Endothelial cell (in vitro differentiated cells): ENCODE measurements around the gene ARHGAP32. TPM values are rescaled to one million over a fixed set of nuclear protein-coding genes. Genes with fewer than 3 reads are reported as not detected.

Experiments used
- DNase-seq: peaks from one replicate; pipeline ENCODE4 v3.0.0; 2021; ENCODE audit warnings: low spot score
- H3K27ac Mint-ChIP-seq: one replicate; pipeline ENCODE4 v1.8.0; 2021; ENCODE audit warnings: mixed read lengths, inconsistent platforms; ENCODE audit not compliant: unreplicated experiment
- H3K27me3 Mint-ChIP-seq: one replicate; pipeline ENCODE4 v1.8.0; 2021; ENCODE audit warnings: mild to moderate bottlenecking, moderate library complexity, mixed read lengths, inconsistent platforms; ENCODE audit not compliant: unreplicated experiment
- H3K36me3 Mint-ChIP-seq: one replicate; pipeline ENCODE4 v1.8.0; 2021; ENCODE audit warnings: mild to moderate bottlenecking, low read depth, mixed read lengths, inconsistent platforms; ENCODE audit not compliant: unreplicated experiment
- H3K4me1 Mint-ChIP-seq: one replicate; pipeline ENCODE4 v1.8.0; 2021; ENCODE audit warnings: mild to moderate bottlenecking, mixed read lengths, inconsistent platforms; ENCODE audit not compliant: unreplicated experiment
- H3K4me3 Mint-ChIP-seq: one replicate; pipeline ENCODE4 v1.8.0; 2021; ENCODE audit warnings: mild to moderate bottlenecking, mixed read lengths, inconsistent platforms; ENCODE audit not compliant: unreplicated experiment
- H3K9me3 Mint-ChIP-seq: one replicate; pipeline ENCODE4 v1.8.0; 2021; ENCODE audit warnings: mixed read lengths, inconsistent platforms; ENCODE audit not compliant: unreplicated experiment
- total RNA-seq: library from RNA; stranded (reverse); fragmentation: NEBNext Ultra II Directional; extraction: Animal tissue kit (Norgen Biotek cat#: 25700); gene quantifications from one replicate; pipeline ENCODE4 v1.2.1, GENCODE V29; 2021; ENCODE audit not compliant: unreplicated experiment
- TF ChIP-seq, protein P1 (sequence below): fragments of 200-600 bp; sonication (generic); IDR thresholded peaks from one replicate; pipeline ENCODE4 v1.5.0; 2021; ENCODE audit warnings: antibody characterized with exemption; ENCODE audit not compliant: unreplicated experiment

The ARHGAP32 gene
- total RNA-seq, 1 donor from 2014 or later, result 14.5 TPM

GRCh38 chr11:128942817-128943427 lies 249.2 kb downstream of the ARHGAP32 start, which contains the start of gene TP53AIP1:
Gene TP53AIP1 (minus strand): TSS chr11:128942871. CDS start chr11:128937818, 5,053 bp downstream.
- TF ChIP-seq, protein P1, sequence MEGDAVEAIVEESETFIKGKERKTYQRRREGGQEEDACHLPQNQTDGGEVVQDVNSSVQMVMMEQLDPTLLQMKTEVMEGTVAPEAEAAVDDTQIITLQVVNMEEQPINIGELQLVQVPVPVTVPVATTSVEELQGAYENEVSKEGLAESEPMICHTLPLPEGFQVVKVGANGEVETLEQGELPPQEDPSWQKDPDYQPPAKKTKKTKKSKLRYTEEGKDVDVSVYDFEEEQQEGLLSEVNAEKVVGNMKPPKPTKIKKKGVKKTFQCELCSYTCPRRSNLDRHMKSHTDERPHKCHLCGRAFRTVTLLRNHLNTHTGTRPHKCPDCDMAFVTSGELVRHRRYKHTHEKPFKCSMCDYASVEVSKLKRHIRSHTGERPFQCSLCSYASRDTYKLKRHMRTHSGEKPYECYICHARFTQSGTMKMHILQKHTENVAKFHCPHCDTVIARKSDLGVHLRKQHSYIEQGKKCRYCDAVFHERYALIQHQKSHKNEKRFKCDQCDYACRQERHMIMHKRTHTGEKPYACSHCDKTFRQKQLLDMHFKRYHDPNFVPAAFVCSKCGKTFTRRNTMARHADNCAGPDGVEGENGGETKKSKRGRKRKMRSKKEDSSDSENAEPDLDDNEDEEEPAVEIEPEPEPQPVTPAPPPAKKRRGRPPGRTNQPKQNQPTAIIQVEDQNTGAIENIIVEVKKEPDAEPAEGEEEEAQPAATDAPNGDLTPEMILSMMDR, result no peak
- H3K9me3 Mint-ChIP-seq, result no peaks in the 10 kb centered on the region
- H3K27ac Mint-ChIP-seq, result no peak within 1 kb of the TSS
- no peak for DNase-seq
- H3K4me1 Mint-ChIP-seq, result no peaks in the 10 kb centered on the region
- peaks cover 5% of the 10 kb centered on the region for H3K27me3 Mint-ChIP-seq
- no peaks in the 10 kb centered on the region for H3K36me3 Mint-ChIP-seq
- H3K4me3 Mint-ChIP-seq, result no peak within 1 kb of the TSS

- H3K9me3 Mint-ChIP-seq, result no peaks in the 10 kb centered on the region
- DNase-seq, result no peak
- no peak overlapping the region for H3K4me3 Mint-ChIP-seq
- no peak overlapping the region for H3K27ac Mint-ChIP-seq
- TF ChIP-seq, protein P1, result no peak
- peaks cover 5% of the 10 kb centered on the region for H3K27me3 Mint-ChIP-seq
- no peaks in the 10 kb centered on the region for H3K4me1 Mint-ChIP-seq
- H3K36me3 Mint-ChIP-seq, result no peaks in the 10 kb centered on the region
Observed at GRCh38 chr11:128942272-128942612, 249.9 kb downstream of the ARHGAP32 start.

DNA sequence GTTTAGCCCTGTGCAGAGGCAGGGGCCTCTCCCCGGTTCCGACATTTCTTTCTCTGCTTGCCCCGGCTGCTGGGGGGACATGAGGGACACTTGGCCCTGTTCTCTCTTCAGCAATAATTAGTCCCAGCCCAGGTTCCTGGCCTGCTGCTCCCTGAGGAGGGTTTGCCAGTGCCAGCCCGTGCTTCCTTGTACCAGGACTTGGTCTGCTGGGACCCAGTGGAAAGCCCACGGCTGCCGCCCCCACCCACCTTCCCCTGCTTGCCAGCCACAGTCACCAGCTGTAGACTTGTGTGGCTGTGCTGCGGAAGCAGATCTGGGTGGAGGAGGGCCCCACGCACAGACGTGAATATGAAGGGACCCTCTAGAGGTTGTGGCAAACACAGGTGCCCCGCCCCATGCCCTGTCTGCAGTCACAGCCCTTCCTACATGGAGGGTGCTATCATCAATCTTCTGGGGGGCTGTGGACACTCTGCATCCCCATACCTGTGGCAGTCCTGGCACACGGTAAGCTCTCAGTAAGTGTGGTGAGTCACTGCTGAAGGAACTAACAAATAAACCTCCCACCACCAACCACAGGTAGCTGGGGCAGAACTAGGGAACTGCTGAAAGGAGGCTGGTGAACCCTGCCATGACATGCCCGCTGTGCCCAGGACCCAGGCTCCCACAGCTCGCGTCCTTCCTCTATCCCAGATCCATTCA lies 250.4 kb downstream of the ARHGAP32 start:
- Mint-ChIP-seq H3K27ac (no peak overlapping the region), H3K36me3 (no peaks in the 10 kb centered on the region), H3K27me3 (peaks cover 5% of the 10 kb centered on the region), H3K4me3 (no peak overlapping the region), H3K9me3 (no peaks in the 10 kb centered on the region), H3K4me1 (no peaks in the 10 kb centered on the region)
- TF ChIP-seq, protein P1, result no peak
- no peak for DNase-seq

GRCh38 chr11:128941110-128941509 lies 251.0 kb downstream of the ARHGAP32 start:
- DNase-seq, result no peak
- no peak overlapping the region for H3K27ac Mint-ChIP-seq
- TF ChIP-seq, protein P1, result no peak
- H3K4me1 Mint-ChIP-seq, result no peaks in the 10 kb centered on the region
- H3K36me3 Mint-ChIP-seq, result no peaks in the 10 kb centered on the region
- no peak overlapping the region for H3K4me3 Mint-ChIP-seq
- H3K9me3 Mint-ChIP-seq, result no peaks in the 10 kb centered on the region
- peaks cover 5% of the 10 kb centered on the region for H3K27me3 Mint-ChIP-seq

DNA sequence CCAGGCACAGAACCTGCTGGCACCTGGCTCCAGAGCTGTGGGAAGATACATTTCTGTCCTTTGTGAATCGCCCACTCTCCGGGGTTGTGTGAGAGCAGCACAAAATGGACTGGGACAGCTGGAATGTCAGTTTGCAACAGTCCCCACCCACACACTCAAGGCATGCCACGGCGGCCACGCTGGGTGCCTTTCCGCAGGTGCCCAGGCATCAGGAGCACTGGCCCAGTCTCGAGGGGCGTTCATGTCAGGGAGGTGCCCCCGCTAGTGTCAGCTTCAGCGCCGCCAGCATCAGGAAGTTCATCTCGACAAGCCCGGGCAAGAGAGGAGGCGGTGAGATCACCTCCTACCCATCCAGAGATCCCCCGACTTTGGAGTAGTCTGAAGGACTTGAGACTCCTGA lies 251.5 kb downstream of the ARHGAP32 start:
- peaks cover 5% of the 10 kb centered on the region for H3K27me3 Mint-ChIP-seq
- TF ChIP-seq, protein P1, result no peak
- H3K36me3 Mint-ChIP-seq, result no peaks in the 10 kb centered on the region
- no peak overlapping the region for H3K27ac Mint-ChIP-seq
- no peaks in the 10 kb centered on the region for H3K9me3 Mint-ChIP-seq
- H3K4me1 Mint-ChIP-seq, result no peaks in the 10 kb centered on the region
- no peak overlapping the region for H3K4me3 Mint-ChIP-seq
- no peak for DNase-seq
